H9 (cell line): ENCODE measurements around the gene UPF1. TPM values are rescaled to one million over a fixed set of nuclear protein-coding genes. Genes with fewer than 3 reads are reported as not detected.

Experiments used
- DNase-seq: peaks from one replicate; pipeline ENCODE4 v3.0.0-alpha.2; 2017
- H2AFZ ChIP-seq: one replicate; pipeline ENCODE4 v1.6.1; 2013; ENCODE audit warnings: mild to moderate bottlenecking, low read length, control low read depth, moderate library complexity
- H2AK5ac ChIP-seq: 2 replicates; pipeline ENCODE4 v1.6.1; 2013; ENCODE audit warnings: low read length, control low read depth, mixed read lengths; ENCODE audit not compliant: insufficient read length
- H2BK120ac ChIP-seq: one replicate; pipeline ENCODE4 v1.6.1; 2013; ENCODE audit warnings: low read depth, mild to moderate bottlenecking, low read length, control low read depth, inconsistent platforms; ENCODE audit not compliant: poor library complexity, severe bottlenecking
- H2BK12ac ChIP-seq: 2 replicates; pipeline ENCODE4 v1.6.1; 2013; ENCODE audit warnings: low read length, control low read depth, mixed read lengths, low read depth; ENCODE audit not compliant: insufficient read length
- H2BK15ac ChIP-seq: 2 replicates; pipeline ENCODE4 v1.6.1; 2013; ENCODE audit warnings: low read depth, low read length, control low read depth
- H2BK20ac ChIP-seq: one replicate; pipeline ENCODE4 v1.6.1; 2013; ENCODE audit warnings: low read depth, mild to moderate bottlenecking, low read length, control low read depth, inconsistent platforms; ENCODE audit not compliant: poor library complexity, severe bottlenecking
- H2BK5ac ChIP-seq: 2 replicates; pipeline ENCODE4 v1.6.1; 2013; ENCODE audit warnings: low read length, control low read depth, mixed read lengths; ENCODE audit not compliant: insufficient read length
- H3K14ac ChIP-seq: 2 replicates; pipeline ENCODE4 v1.6.1; 2013; ENCODE audit warnings: low read length, control low read depth; ENCODE audit not compliant: insufficient read depth
- H3K18ac ChIP-seq: 2 replicates; pipeline ENCODE4 v1.6.1; 2013; ENCODE audit warnings: low read depth, mild to moderate bottlenecking, mixed read lengths, low read length, control low read depth; ENCODE audit not compliant: insufficient read length
- H3K23ac ChIP-seq: 2 replicates; pipeline ENCODE4 v1.6.1; 2013; ENCODE audit warnings: low read length, control low read depth, mixed read lengths, low read depth; ENCODE audit not compliant: insufficient read length
- H3K23me2 ChIP-seq: 2 replicates; pipeline ENCODE4 v1.6.1; 2013; ENCODE audit warnings: low read depth, mild to moderate bottlenecking, mixed read lengths, low read length, control low read depth; ENCODE audit not compliant: insufficient read length, poor library complexity, severe bottlenecking
- H3K27ac ChIP-seq: 2 replicates; pipeline ENCODE4 v1.5.1; 2013; ENCODE audit warnings: low read length, control low read depth, mixed read lengths, low read depth; ENCODE audit not compliant: insufficient read length
- H3K27me3 ChIP-seq: 2 replicates; pipeline ENCODE4 v1.6.1; 2013; ENCODE audit warnings: low read length, control low read depth, inconsistent platforms; ENCODE audit not compliant: insufficient read depth
- H3K4ac ChIP-seq: 2 replicates; pipeline ENCODE4 v1.6.1; 2013; ENCODE audit warnings: low read depth, mild to moderate bottlenecking, control low read depth, inconsistent platforms, low read length, moderate library complexity
- H3K4me1 ChIP-seq: 2 replicates; pipeline ENCODE4 v1.6.1; 2013; ENCODE audit warnings: low read length, control low read depth, inconsistent platforms; ENCODE audit not compliant: insufficient read depth
- H3K4me2 ChIP-seq: 2 replicates; pipeline ENCODE4 v1.6.1; 2013; ENCODE audit warnings: low read length, control low read depth, mixed read lengths; ENCODE audit not compliant: insufficient read length, insufficient read depth
- H3K56ac ChIP-seq: 2 replicates; pipeline ENCODE4 v1.6.1; 2013; ENCODE audit warnings: low read depth, mild to moderate bottlenecking, mixed read lengths, low read length, control low read depth; ENCODE audit not compliant: insufficient read length
- H3K79me1 ChIP-seq: 2 replicates; pipeline ENCODE4 v1.6.1; 2013; ENCODE audit warnings: low read depth, mild to moderate bottlenecking, moderate library complexity, low read length, control low read depth, inconsistent platforms; ENCODE audit not compliant: insufficient read depth, poor library complexity, severe bottlenecking
- H3K79me2 ChIP-seq: 2 replicates; pipeline ENCODE4 v1.6.1; 2013; ENCODE audit warnings: low read length, control low read depth, inconsistent platforms; ENCODE audit not compliant: insufficient read depth
- H3K9ac ChIP-seq: 2 replicates; pipeline ENCODE4 v1.6.1; 2013; ENCODE audit warnings: low read length, control low read depth, mixed read lengths; ENCODE audit not compliant: insufficient read length; ENCODE audit errors: extremely low read depth
- H3K9me3 ChIP-seq: one replicate; pipeline ENCODE4 v1.6.1; 2013; ENCODE audit warnings: low read depth, low read length, inconsistent platforms; ENCODE audit not compliant: control insufficient read depth
- H3T11ph ChIP-seq: one replicate; pipeline ENCODE4 v1.6.1; 2013; ENCODE audit warnings: mild to moderate bottlenecking, low read length, control low read depth, inconsistent platforms
- H4K20me1 ChIP-seq: one replicate; pipeline ENCODE4 v1.6.1; 2013; ENCODE audit not compliant: control insufficient read depth, insufficient read length, insufficient read depth
- H4K5ac ChIP-seq: 2 replicates; pipeline ENCODE4 v1.6.1; 2013; ENCODE audit warnings: low read depth, mild to moderate bottlenecking, mixed read lengths, low read length, control low read depth; ENCODE audit not compliant: insufficient read length
- H4K8ac ChIP-seq: replicated peaks from 2 replicates; pipeline ENCODE4 v1.6.1; 2013; ENCODE audit warnings: low read length, control low read depth, mixed read lengths, low read depth; ENCODE audit not compliant: insufficient read length
- H4K91ac ChIP-seq: 2 replicates; pipeline ENCODE4 v1.6.1; 2013; ENCODE audit warnings: low read depth, mild to moderate bottlenecking, moderate library complexity, mixed read lengths, low read length, control low read depth; ENCODE audit not compliant: insufficient read length
- H3K27ac Mint-ChIP-seq, 3 experiments: 2 replicates in 2 of 3; 3 replicates in 1 of 3; pipeline ENCODE4 v1.8.0; 2020 to 2021; ENCODE audit warnings: mixed read lengths in 3 of 3, mild to moderate bottlenecking in 1 of 3, moderate library complexity in 1 of 3
- H3K27me3 Mint-ChIP-seq: 2 replicates; pipeline ENCODE4 v1.8.0; 2021; ENCODE audit warnings: low read depth, mild to moderate bottlenecking, moderate library complexity, mixed read lengths
- H3K36me3 Mint-ChIP-seq, 3 experiments: 2 replicates in 2 of 3; 3 replicates in 1 of 3; pipeline ENCODE4 v1.8.0; 2020 to 2021; ENCODE audit warnings: low read depth in 3 of 3, mixed read lengths in 3 of 3; ENCODE audit not compliant: insufficient read depth in 1 of 3
- H3K4me1 Mint-ChIP-seq, 2 experiments: 2 replicates each; pipeline ENCODE4 v1.8.0; 2020; ENCODE audit warnings: mixed read lengths in 2 of 2
- H3K4me3 Mint-ChIP-seq, 2 experiments: 2 replicates in 1 of 2; 3 replicates in 1 of 2; pipeline ENCODE4 v1.8.0; 2020 to 2021; ENCODE audit warnings: mild to moderate bottlenecking in 2 of 2, mixed read lengths in 2 of 2, moderate library complexity in 1 of 2
- H3K9me3 Mint-ChIP-seq, 2 experiments: 2 replicates in 1 of 2; 3 replicates in 1 of 2; pipeline ENCODE4 v1.8.0; 2020; ENCODE audit warnings: mild to moderate bottlenecking in 2 of 2, mixed read lengths in 2 of 2, moderate library complexity in 1 of 2
- WGBS: extraction: QIAGEN DNeasy Blood & Tissue Kit; methylation state at CpG from one replicate; pipeline ENCODE4 v1.1.7; 2013; ENCODE audit warnings: missing lambda C conversion rate, low lambda C conversion rate, mixed read lengths; ENCODE audit not compliant: insufficient read length; ENCODE audit errors: extremely low coverage; 5-methylcytosine and 5-hydroxymethylcytosine counted together
- total RNA-seq: library from RNA; stranded (reverse); gene quantifications from 2 replicates; pipeline ENCODE4 v1.2.1, GENCODE V29; 2021
- TF ChIP-seq, protein P1 (sequence below): fragments of 200-600 bp; sonication (generic); conservative IDR thresholded peaks from 3 replicates; pipeline ENCODE4 v1.8.0; 2021; ENCODE audit warnings: antibody characterized with exemption, mild to moderate bottlenecking

The UPF1 gene
- total RNA-seq, 1 experiment from 2014 or later = 85.4 TPM

DNA sequence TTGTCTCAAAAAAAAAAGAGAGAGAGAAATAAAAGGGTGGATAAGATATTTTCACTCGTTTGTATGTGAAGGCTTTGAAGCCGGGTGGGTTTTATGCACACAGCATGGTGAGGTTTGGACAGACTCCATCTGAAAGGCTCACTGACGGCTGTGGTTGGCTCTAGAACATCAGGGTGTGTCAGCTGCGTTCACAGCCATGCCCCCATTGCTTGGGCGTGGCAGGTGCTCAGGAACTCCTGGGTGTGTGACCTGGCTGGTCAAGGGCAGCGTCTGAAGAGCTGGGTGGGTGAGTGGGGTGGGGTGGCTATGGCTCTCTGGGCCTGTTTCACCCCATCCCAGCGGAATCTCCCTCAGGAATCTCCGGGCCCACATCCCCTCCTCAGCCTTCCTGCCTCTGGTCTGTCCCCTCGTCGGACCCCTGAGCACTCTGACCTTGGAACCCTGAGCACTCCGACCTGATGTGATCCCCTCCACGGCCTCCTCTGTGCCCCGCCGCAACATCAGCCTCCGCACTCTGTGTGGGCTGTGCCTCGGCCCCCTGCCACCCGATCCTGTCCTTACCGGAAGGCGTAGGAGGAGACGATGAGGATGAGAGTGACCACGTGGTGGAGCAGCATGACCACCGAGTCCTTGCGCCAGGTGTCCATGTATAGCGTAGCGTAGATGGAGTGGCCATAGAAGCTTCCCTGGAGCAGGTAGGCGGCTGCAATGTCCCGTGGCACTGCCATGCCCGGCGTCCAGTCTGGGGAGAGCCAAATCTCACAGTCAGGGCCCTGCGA is 52.0 kb downstream of the UPF1 start:
- H4K8ac ChIP-seq = no peak overlapping the region
- no peak overlapping the region for H4K5ac ChIP-seq
- no peak overlapping the region for H3K27ac ChIP-seq
- TF ChIP-seq, protein P1, sequence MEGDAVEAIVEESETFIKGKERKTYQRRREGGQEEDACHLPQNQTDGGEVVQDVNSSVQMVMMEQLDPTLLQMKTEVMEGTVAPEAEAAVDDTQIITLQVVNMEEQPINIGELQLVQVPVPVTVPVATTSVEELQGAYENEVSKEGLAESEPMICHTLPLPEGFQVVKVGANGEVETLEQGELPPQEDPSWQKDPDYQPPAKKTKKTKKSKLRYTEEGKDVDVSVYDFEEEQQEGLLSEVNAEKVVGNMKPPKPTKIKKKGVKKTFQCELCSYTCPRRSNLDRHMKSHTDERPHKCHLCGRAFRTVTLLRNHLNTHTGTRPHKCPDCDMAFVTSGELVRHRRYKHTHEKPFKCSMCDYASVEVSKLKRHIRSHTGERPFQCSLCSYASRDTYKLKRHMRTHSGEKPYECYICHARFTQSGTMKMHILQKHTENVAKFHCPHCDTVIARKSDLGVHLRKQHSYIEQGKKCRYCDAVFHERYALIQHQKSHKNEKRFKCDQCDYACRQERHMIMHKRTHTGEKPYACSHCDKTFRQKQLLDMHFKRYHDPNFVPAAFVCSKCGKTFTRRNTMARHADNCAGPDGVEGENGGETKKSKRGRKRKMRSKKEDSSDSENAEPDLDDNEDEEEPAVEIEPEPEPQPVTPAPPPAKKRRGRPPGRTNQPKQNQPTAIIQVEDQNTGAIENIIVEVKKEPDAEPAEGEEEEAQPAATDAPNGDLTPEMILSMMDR = no peak
- H2AFZ ChIP-seq = no peak overlapping the region
- no peaks in the 10 kb centered on the region for H4K20me1 ChIP-seq
- H3K79me2 ChIP-seq = no peaks in the 10 kb centered on the region
- no peaks in the 10 kb centered on the region for H3K27me3 Mint-ChIP-seq
- no peak overlapping the region for H3K56ac ChIP-seq
- no CpG with 5 or more reads among the region's 30 CpGs for WGBS
- H3K23ac ChIP-seq = no peak overlapping the region
- H3K14ac ChIP-seq = no peak overlapping the region
- no peak overlapping the region for H3K27ac Mint-ChIP-seq
- H3K36me3 Mint-ChIP-seq = peaks cover 25 to 58% (median 36%) of the 10 kb centered on the region in 3 experiments
- peaks cover 3% of the 10 kb centered on the region for H3K23me2 ChIP-seq
- no peak overlapping the region for H2BK12ac ChIP-seq
- H4K91ac ChIP-seq = no peak overlapping the region
- no peaks in the 10 kb centered on the region for H3K4me1 Mint-ChIP-seq
- no peak overlapping the region for H3K18ac ChIP-seq
- H3K9me3 ChIP-seq = no peaks in the 10 kb centered on the region
- H3K4ac ChIP-seq = no peak overlapping the region
- no peak overlapping the region for H2BK20ac ChIP-seq
- DNase-seq = peak; percentile 24
- no peak overlapping the region for H3K9ac ChIP-seq
- H2AK5ac ChIP-seq = no peak overlapping the region
- no peaks in the 10 kb centered on the region for H3K27me3 ChIP-seq
- H2BK5ac ChIP-seq = no peak overlapping the region
- no peaks in the 10 kb centered on the region for H3K79me1 ChIP-seq
- no peak overlapping the region for H3T11ph ChIP-seq
- H2BK120ac ChIP-seq = no peak overlapping the region
- no peaks in the 10 kb centered on the region; a peak in 3 of 5 replicates for H3K9me3 Mint-ChIP-seq
- H3K4me2 ChIP-seq = no peak overlapping the region
- H2BK15ac ChIP-seq = no peak overlapping the region
- H3K4me3 Mint-ChIP-seq = no peak overlapping the region; a peak in 1 of 5 replicates
- H3K4me1 ChIP-seq = no peaks in the 10 kb centered on the region
